KMS-11 (cell line): ENCODE data around the gene NOP9.

ENCODE experiments used
- H2AFZ ChIP-seq: fragments of 200-600 bp; sonication (generic); 2 replicates; pipeline ENCODE4 v1.6.1; 2016; ENCODE audit warnings: antibody characterized with exemption, mixed run types, low read depth
- H3K27ac ChIP-seq: fragments of 200-600 bp; sonication (generic); 2 replicates; pipeline ENCODE4 v1.6.1; 2016; ENCODE audit warnings: mild to moderate bottlenecking, mixed run types
- H3K27me3 ChIP-seq: fragments of 200-600 bp; sonication (generic); 2 replicates; pipeline ENCODE4 v1.6.1; 2017; ENCODE audit warnings: mild to moderate bottlenecking, low read depth, mixed run types, moderate library complexity; ENCODE audit not compliant: insufficient read depth
- H3K36me3 ChIP-seq: fragments of 200-600 bp; sonication (generic); 2 replicates; pipeline ENCODE4 v1.6.1; 2017; ENCODE audit warnings: mild to moderate bottlenecking, mixed run types; ENCODE audit not compliant: insufficient read depth
- H3K4me1 ChIP-seq: fragments of 200-600 bp; sonication (generic); 2 replicates; pipeline ENCODE4 v1.6.1; 2016; ENCODE audit warnings: mild to moderate bottlenecking, low read depth, mixed run types; ENCODE audit not compliant: poor library complexity, severe bottlenecking
- H3K4me2 ChIP-seq: fragments of 200-600 bp; sonication (generic); 2 replicates; pipeline ENCODE4 v1.7.0; 2016; ENCODE audit warnings: mild to moderate bottlenecking, mixed run types
- H3K4me3 ChIP-seq: fragments of 200-600 bp; sonication (generic); IDR thresholded peaks from 2 replicates; pipeline ENCODE4 v1.6.1; 2017; ENCODE audit warnings: low read depth, low read length, mixed read lengths; ENCODE audit not compliant: insufficient read depth
- H3K79me2 ChIP-seq: fragments of 200-600 bp; sonication (generic); 2 replicates; pipeline ENCODE4 v1.6.1; 2016; ENCODE audit warnings: low read depth, mixed run types; ENCODE audit not compliant: insufficient read depth
- H3K9ac ChIP-seq: fragments of 200-600 bp; sonication (generic); 2 replicates; pipeline ENCODE4 v1.6.1; 2016; ENCODE audit warnings: mild to moderate bottlenecking, mixed run types
- H4K20me1 ChIP-seq: fragments of 200-600 bp; sonication (generic); 2 replicates; pipeline ENCODE4 v1.6.1; 2016; ENCODE audit warnings: mild to moderate bottlenecking, mixed run types; ENCODE audit not compliant: insufficient read depth
- TF ChIP-seq, protein P1 (sequence below): fragments of 200-600 bp; sonication (generic); conservative IDR thresholded peaks from 2 replicates; pipeline ENCODE4 v1.6.1; 2017; ENCODE audit warnings: low read depth, mild to moderate bottlenecking, antibody characterized with exemption, low read length, moderate library complexity, mixed read lengths

The NOP9 gene

DNA sequence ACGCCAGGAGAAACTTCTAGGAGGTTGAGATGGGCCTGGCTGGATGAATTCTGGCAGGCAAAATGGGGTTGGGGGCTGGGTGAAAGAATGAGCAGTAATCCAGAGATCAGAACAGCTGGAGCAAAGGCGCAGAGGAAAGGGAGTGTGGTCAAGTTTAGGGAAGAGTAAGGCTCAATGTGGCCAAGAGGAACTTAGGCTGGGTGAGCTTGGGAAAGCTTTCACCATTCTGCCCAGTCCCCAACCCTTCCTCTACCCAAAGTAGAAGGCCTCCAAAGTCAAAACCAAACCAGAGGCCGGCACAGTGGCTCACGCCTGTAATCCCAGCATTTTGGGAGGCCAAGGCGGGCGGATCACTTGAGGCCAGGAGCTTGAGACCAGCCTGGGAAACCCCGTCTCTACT, 18.0 kb upstream of the NOP9 start:
- Histone ChIP-seq H3K4me2 (no peak overlapping the region), H3K79me2 (no peaks in the 10 kb centered on the region), H2AFZ (no peak overlapping the region), H3K36me3 (no peaks in the 10 kb centered on the region), H3K9ac (no peak overlapping the region), H3K27me3 (no peaks in the 10 kb centered on the region), H3K27ac (no peak overlapping the region), H3K4me3 (no peak overlapping the region), H4K20me1 (no peaks in the 10 kb centered on the region), H3K4me1 (peaks cover 7% of the 10 kb centered on the region)
- TF ChIP-seq, protein P1, sequence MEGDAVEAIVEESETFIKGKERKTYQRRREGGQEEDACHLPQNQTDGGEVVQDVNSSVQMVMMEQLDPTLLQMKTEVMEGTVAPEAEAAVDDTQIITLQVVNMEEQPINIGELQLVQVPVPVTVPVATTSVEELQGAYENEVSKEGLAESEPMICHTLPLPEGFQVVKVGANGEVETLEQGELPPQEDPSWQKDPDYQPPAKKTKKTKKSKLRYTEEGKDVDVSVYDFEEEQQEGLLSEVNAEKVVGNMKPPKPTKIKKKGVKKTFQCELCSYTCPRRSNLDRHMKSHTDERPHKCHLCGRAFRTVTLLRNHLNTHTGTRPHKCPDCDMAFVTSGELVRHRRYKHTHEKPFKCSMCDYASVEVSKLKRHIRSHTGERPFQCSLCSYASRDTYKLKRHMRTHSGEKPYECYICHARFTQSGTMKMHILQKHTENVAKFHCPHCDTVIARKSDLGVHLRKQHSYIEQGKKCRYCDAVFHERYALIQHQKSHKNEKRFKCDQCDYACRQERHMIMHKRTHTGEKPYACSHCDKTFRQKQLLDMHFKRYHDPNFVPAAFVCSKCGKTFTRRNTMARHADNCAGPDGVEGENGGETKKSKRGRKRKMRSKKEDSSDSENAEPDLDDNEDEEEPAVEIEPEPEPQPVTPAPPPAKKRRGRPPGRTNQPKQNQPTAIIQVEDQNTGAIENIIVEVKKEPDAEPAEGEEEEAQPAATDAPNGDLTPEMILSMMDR: no peak

DNA sequence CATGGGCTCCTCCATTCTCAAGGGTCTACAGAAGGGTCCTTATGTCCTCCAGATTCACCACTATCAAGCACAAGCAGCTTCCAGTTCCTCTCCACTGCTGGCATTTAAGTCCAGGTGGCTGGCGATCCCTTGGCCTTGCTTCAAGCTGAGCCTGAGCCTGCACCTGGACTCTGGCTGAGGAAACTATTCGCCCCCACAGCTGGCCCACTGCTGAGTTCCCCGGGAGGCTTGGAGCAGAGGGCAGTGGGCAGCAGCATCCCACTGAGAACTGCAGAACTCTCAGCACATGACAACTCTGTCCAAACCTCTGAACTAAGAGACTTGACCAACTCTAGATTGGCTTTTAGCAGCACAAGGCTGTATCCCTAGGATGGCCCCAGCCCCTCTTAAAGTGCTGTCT, 16.9 kb upstream of the NOP9 start:
- Histone ChIP-seq H3K9ac (no peak overlapping the region), H3K27ac (no peak overlapping the region), H3K79me2 (no peaks in the 10 kb centered on the region), H3K4me2 (no peak overlapping the region), H3K27me3 (no peaks in the 10 kb centered on the region), H2AFZ (no peak overlapping the region), H3K36me3 (no peaks in the 10 kb centered on the region), H4K20me1 (no peaks in the 10 kb centered on the region), H3K4me1 (peaks cover 7% of the 10 kb centered on the region), H3K4me3 (no peak overlapping the region)
- TF ChIP-seq, protein P1: no peak

DNA sequence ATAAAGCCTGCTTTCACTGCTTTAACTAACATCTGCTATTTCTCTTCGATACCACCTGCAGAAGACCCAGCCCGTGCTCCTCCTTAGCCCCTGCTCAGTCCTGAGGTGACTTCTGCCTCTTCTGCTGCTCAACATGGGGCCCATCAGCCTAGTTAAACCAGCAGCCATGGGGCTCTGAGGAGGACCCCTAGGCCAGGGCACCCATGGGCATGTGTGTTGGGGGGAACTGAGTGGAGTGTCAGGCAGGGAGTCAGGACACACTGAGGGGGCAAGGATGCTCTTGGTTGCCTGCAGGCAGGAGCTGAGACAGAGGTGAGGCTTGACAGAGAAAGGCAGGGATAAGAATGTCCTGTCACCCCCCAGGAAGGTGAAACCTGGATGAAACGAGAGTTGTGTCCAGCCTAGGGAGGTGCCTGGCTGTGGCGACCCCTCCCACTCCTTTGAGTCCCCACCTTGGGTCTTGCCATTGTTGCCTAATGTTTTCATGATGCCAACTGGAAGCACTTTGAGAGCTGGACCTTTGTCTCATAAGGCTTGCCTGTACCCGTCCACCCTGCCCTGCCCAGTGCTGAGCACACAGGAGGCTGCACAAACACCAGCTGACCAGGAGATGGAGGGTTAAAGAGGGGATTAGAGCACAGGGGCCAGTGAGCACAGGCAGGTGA, 15.7 kb upstream of the NOP9 start:
- Histone ChIP-seq H3K79me2 (no peaks in the 10 kb centered on the region), H3K36me3 (no peaks in the 10 kb centered on the region), H3K4me1 (peaks cover 5% of the 10 kb centered on the region), H3K27me3 (no peaks in the 10 kb centered on the region), H2AFZ (no peak overlapping the region), H4K20me1 (no peaks in the 10 kb centered on the region), H3K9ac (no peak overlapping the region), H3K4me3 (no peak overlapping the region), H3K27ac (no peak overlapping the region), H3K4me2 (no peak overlapping the region)
- TF ChIP-seq, protein P1: no peak

DNA sequence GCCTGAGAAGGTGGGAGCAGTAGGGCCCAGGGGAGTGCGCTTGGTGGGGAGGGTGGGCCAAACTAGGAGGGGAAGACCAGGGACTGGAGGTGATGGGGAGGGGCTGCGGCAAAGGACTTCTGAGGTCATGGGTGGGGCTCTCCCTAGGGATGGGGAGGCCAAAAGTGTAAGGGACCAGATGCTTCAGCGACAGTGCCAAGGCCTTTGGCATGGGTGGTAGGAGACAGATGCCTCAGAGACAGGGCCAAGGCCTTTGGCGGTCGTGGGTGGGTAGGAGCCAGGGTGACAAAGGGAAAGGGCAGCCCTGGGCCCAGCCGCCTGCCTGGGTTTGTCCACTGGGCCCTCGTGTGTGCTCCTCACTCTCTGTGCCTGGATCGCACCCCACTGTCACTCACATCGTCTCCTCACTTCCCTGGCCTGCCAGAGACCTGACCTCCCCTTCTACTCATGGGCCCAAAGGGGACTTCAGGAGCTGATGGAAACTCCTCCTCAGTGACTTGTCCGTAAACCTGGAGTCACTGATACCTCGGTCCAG, 15.1 kb upstream of the NOP9 start:
- no peaks in the 10 kb centered on the region for H3K79me2 ChIP-seq
- no peak overlapping the region for H2AFZ ChIP-seq
- no peak overlapping the region for H3K9ac ChIP-seq
- no peaks in the 10 kb centered on the region for H4K20me1 ChIP-seq
- no peaks in the 10 kb centered on the region for H3K4me1 ChIP-seq
- H3K27ac ChIP-seq: no peak overlapping the region
- TF ChIP-seq, protein P1: no peak
- no peak overlapping the region for H3K4me3 ChIP-seq
- no peak overlapping the region for H3K4me2 ChIP-seq
- no peaks in the 10 kb centered on the region for H3K36me3 ChIP-seq
- H3K27me3 ChIP-seq: no peaks in the 10 kb centered on the region
